AG10803 (cell line): Measurements from ENCODE around the gene OR10G3.

Experiments used
- DNase-seq: peaks from one replicate; pipeline ENCODE4 v3.0.0; 2010; ENCODE audit warnings: low read depth
- H3K4me3 ChIP-seq: 2 replicates; pipeline ENCODE4 v1.5.1; 2011; ENCODE audit warnings: mild to moderate bottlenecking, low read length, control low read depth
- TF ChIP-seq, protein P1 (sequence below): conservative IDR thresholded peaks from 2 replicates; pipeline ENCODE4 v1.5.1; 2011; ENCODE audit warnings: mild to moderate bottlenecking, low read length, control low read depth, inconsistent platforms

Gene OR10G3

DNA sequence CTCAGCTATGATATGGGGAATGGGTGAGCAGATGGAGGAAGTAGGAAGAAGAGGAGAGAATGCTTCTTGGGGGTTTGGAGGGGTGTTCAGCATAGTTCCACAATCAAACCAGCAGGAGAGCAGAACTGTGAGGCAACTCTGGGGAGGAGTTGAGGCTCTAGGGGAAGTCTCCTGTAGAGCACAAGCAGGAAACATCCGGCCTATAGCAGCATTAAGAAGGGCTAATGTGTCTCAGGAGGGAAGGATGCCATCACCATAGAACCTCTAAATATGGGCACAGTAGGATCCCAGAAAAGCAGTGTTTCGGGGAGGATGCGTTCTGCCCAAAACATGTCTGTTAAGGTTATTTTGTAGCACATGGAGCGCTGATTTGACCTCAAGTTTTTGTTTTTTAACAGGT, 45.3 kb downstream of the OR10G3 start:
- H3K4me3 ChIP-seq = no peak overlapping the region
- TF ChIP-seq, protein P1, sequence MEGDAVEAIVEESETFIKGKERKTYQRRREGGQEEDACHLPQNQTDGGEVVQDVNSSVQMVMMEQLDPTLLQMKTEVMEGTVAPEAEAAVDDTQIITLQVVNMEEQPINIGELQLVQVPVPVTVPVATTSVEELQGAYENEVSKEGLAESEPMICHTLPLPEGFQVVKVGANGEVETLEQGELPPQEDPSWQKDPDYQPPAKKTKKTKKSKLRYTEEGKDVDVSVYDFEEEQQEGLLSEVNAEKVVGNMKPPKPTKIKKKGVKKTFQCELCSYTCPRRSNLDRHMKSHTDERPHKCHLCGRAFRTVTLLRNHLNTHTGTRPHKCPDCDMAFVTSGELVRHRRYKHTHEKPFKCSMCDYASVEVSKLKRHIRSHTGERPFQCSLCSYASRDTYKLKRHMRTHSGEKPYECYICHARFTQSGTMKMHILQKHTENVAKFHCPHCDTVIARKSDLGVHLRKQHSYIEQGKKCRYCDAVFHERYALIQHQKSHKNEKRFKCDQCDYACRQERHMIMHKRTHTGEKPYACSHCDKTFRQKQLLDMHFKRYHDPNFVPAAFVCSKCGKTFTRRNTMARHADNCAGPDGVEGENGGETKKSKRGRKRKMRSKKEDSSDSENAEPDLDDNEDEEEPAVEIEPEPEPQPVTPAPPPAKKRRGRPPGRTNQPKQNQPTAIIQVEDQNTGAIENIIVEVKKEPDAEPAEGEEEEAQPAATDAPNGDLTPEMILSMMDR = no peak
- DNase-seq = no peak

GRCh38 chr14:21533294-21533693, 46.6 kb downstream of the OR10G3 start:
- H3K4me3 ChIP-seq = no peak overlapping the region
- no peak for DNase-seq
- TF ChIP-seq, protein P1 = no peak

GRCh38 chr14:21529515-21529914, 50.4 kb downstream of the OR10G3 start:
- no peak overlapping the region for H3K4me3 ChIP-seq
- TF ChIP-seq, protein P1 = no peak
- DNase-seq = no peak

DNA sequence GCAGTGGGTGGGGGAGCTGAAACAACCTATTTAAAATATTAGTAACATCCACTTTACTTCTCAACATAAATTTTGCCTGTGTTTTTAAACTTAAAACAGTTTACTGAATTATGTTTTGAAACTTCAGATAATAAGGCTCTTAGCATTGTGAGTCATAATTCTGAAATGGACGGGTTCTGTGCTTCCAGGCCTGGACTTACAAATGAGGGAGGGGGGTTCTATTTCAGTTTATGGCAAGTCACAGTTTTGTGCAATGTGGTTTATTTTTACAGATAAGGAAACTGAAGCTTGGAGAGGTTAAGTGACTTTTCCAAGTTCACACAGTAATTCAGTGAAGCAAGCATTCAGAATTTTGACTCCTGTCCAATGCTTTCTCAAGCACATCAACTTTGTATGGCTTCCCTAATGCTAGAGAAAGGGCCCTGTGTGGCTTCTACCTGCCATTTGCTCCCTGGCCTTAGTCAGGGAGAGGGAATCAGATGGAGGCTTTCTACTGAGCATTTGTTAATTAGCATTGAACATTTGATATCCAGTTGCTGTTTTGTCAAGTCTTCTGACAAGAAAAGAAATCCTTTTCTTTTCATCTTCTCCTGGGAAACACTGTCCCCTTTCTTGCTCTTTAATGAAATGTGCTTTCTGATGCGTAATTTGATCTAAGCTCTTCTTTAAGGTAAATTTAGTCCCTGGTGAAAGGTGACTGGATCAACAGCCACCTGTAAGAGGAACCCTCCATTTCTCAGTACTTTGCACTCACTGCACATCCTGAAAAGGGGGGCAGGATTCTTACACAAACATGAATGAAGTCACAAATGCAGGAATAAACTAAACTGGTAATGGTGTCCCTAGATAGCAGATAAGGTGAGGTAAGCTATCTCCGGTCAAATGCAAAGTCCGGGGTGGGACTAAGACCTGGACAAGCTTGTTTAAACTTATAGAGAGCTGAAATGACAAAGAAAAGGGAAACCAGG, 51.2 kb downstream of the OR10G3 start:
- H3K4me3 ChIP-seq = no peak overlapping the region
- DNase-seq = no peak
- TF ChIP-seq, protein P1 = no peak

- no peak overlapping the region for H3K4me3 ChIP-seq
- TF ChIP-seq, protein P1 = no peak
- DNase-seq = no peak
Observed at GRCh38 chr14:21527318-21527679, 52.6 kb downstream of the OR10G3 start.

DNA sequence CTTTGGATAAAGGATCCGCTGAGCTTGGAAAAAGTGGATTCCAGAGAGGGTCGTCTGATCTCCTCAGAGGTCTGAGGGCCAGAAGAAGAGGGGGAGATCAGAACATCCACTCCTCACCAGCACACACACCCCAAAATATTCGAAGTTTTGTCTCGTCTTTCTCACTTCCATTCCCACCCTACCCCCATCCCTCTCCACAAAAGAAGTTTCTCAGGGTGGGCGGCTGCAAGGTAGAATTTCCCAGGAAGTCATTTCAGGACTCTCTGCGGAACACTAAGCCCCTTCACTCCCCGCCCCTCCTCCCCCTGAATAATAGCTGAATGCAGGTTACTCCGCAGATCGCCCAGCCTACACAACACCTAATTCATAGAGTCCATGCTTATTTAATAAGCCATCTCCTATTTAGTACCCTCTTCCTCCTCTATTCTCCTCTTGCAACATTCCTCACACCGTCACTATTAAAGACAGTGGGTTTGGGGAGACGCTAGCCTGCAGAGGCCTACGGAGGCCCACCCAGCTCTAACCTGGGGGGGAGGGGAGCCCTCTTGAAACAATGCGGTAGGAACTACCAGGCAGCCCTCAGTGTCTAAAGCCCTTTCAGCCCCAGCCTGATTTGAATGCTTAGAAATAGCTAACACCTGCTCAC, 53.1 kb downstream of the OR10G3 start:
- TF ChIP-seq, protein P1 = no peak
- H3K4me3 ChIP-seq = peak overlapping the region; percentile 71
- DNase-seq = no peak
